ENCODE data around the gene KCNQ1OT1.

Gene KCNQ1OT1

GRCh38 chr11:2730272-2731129, 30.7 kb upstream of the KCNQ1OT1 start:
- H3K27ac Mint-ChIP-seq, result no peak overlapping the region
- no peaks in the 10 kb centered on the region for H3K27me3 Mint-ChIP-seq
- H3K36me3 Mint-ChIP-seq, result no peaks in the 10 kb centered on the region
- H3K9me3 Mint-ChIP-seq (ENCODE audit: low read depth), result no peaks in the 10 kb centered on the region
- H3K4me1 Mint-ChIP-seq (ENCODE audit: low read depth), result no peaks in the 10 kb centered on the region
- H3K4me3 Mint-ChIP-seq, result no peak overlapping the region

GRCh38 chr11:2729841-2730240, 30.0 kb upstream of the KCNQ1OT1 start:
- H3K4me3 Mint-ChIP-seq, result no peak overlapping the region
- H3K4me1 Mint-ChIP-seq (ENCODE audit: low read depth), result no peaks in the 10 kb centered on the region
- H3K9me3 Mint-ChIP-seq (ENCODE audit: low read depth), result no peaks in the 10 kb centered on the region
- H3K36me3 Mint-ChIP-seq, result no peaks in the 10 kb centered on the region
- H3K27ac Mint-ChIP-seq, result no peak overlapping the region
- no peaks in the 10 kb centered on the region for H3K27me3 Mint-ChIP-seq

GRCh38 chr11:2728663-2729332, 29.0 kb upstream of the KCNQ1OT1 start:
- H3K4me3 Mint-ChIP-seq, result no peak overlapping the region
- H3K36me3 Mint-ChIP-seq, result no peaks in the 10 kb centered on the region
- no peaks in the 10 kb centered on the region for H3K27me3 Mint-ChIP-seq
- H3K27ac Mint-ChIP-seq, result no peak overlapping the region
- H3K9me3 Mint-ChIP-seq (ENCODE audit: low read depth), result no peaks in the 10 kb centered on the region
- H3K4me1 Mint-ChIP-seq (ENCODE audit: low read depth), result no peaks in the 10 kb centered on the region

GRCh38 chr11:2728128-2728662, 28.4 kb upstream of the KCNQ1OT1 start:
- Mint-ChIP-seq H3K27me3 (no peaks in the 10 kb centered on the region), H3K27ac (no peak overlapping the region), H3K4me1 (ENCODE audit: low read depth) (no peaks in the 10 kb centered on the region), H3K9me3 (ENCODE audit: low read depth) (no peaks in the 10 kb centered on the region), H3K36me3 (no peaks in the 10 kb centered on the region), H3K4me3 (no peak overlapping the region)

DNA sequence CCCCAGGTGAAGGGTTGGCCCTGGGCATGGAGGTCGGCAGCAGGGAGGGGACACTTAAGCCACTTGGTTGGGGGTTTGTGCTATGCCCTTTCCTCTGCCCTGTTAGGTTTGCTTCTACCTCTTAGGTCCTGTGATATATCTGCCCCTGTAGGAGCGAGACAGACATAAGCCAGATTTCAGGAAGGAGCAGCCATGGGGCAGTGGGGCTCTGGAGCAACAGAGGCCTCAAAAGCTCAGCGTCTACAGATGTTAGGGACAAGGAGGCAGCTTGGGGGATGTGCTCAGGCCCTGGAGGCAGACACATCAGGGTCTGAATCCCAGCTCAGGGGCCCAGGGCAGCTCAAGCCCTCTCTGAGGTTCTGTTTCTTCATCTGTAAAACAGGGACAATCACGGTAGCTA, 27.2 kb upstream of the KCNQ1OT1 start:
- no peaks in the 10 kb centered on the region for H3K4me1 Mint-ChIP-seq (ENCODE audit: low read depth)
- no peak overlapping the region for H3K4me3 Mint-ChIP-seq
- no peaks in the 10 kb centered on the region for H3K9me3 Mint-ChIP-seq (ENCODE audit: low read depth)
- H3K27me3 Mint-ChIP-seq, result no peaks in the 10 kb centered on the region
- no peak overlapping the region for H3K27ac Mint-ChIP-seq
- H3K36me3 Mint-ChIP-seq, result no peaks in the 10 kb centered on the region

DNA sequence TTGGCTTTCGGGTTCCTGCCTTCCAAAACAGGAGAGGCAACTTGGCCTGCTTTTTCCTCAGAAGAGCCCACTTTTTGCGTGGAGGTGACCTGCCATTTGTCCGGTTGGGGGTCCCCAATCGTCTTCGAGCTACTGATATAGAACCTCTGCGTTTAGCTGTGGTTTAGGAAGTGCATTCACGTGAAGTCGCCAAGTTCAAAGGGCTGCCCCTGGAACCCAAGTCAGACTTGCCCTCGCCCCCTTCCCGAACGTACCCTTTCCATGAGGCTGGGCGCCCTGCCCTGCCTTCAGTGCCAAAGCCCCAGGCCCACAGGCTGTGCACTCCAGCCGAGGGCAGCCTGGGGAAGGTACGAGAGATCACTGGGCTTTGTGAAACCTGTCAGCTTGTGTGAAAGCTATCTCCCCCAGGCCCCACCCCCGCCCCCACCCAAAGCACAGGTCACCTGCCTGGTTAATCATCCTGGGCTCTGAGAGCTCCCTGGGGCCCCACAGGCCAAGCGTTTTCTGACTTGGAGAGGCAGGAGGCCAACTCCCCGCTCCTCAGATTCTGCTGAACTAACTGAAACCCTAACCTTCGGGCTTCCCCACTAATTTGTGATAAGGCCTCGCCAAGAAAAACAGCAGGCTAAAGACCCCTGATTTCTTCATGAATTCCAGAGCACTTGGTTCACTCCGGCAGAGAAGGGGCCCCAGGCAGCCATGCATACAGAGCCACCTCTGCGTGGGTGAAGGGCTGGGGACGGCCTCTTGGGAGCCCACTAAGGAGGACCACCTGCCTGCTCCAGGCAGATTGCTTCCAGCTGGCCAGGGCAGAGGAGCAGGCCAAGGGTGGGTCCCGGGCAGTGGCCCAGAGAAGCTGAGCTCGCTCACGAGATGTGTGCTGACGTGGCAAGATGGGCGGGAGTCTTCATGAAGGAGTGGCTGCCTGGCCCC, 25.8 kb upstream of the KCNQ1OT1 start:
- H3K27me3 Mint-ChIP-seq, result no peaks in the 10 kb centered on the region
- H3K9me3 Mint-ChIP-seq (ENCODE audit: low read depth), result no peaks in the 10 kb centered on the region
- no peak overlapping the region for H3K27ac Mint-ChIP-seq
- H3K4me3 Mint-ChIP-seq, result no peak overlapping the region
- H3K36me3 Mint-ChIP-seq, result no peaks in the 10 kb centered on the region
- H3K4me1 Mint-ChIP-seq (ENCODE audit: low read depth), result no peaks in the 10 kb centered on the region

DNA sequence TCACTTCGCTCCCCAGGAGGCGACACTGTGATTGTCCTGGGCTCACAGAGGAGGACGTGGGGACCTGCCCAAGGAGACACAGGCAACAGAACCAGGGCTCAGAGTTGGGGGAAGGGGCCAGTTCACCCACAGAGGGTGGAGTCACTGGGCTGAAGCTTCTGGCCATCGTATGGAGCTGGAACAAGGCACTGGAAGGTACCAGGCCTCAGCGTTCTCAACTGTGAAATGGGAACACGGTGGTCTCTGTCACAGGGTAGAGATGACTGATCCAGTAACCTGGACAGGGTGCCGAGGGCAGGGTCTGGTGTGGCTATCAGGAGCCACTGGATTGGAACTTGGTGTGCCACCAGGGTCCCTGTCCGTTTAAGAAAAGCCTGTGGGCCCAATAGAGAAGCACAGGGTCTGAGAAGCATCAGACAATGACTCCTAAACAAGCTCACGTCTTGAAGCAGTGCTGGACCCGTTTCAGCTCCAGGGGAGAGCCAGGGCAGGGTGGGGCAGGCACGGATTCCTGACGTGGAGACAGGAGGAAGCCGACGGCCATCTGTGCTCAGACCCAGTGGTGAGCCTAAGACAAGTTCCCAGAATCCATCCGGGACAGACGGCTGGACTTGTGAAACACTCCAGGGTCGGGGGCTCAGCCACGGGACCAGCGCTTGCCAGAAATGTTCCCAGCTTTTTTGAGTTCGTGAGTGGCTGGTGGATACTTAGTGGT, 25.0 kb upstream of the KCNQ1OT1 start:
- Mint-ChIP-seq H3K27ac (no peak overlapping the region), H3K4me1 (ENCODE audit: low read depth) (no peaks in the 10 kb centered on the region), H3K27me3 (no peaks in the 10 kb centered on the region), H3K9me3 (ENCODE audit: low read depth) (no peaks in the 10 kb centered on the region), H3K4me3 (no peak overlapping the region), H3K36me3 (no peaks in the 10 kb centered on the region)

DNA sequence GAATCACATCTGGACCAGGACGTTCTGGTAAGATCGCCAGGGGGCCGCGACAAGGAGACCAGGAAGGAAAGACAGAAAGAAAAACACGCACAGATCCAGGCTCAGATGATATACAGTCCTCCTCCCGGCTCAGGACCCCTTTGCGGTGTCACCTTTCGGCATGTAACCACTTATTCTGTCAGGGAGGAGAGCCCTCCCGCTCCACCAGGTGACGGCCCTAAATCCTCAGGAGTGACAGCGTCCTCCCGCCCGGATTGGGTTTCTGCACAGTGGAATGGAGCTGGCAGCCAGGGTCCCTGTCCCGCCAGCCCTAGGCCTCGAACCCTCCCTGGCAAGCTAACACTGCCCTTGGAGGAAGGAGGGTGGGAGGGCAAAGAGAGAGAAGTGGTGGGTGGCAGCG, 24.3 kb upstream of the KCNQ1OT1 start:
- Mint-ChIP-seq H3K4me3 (no peak overlapping the region), H3K36me3 (no peaks in the 10 kb centered on the region), H3K9me3 (ENCODE audit: low read depth) (no peaks in the 10 kb centered on the region), H3K4me1 (ENCODE audit: low read depth) (no peaks in the 10 kb centered on the region), H3K27ac (no peak overlapping the region), H3K27me3 (no peaks in the 10 kb centered on the region)

GRCh38 chr11:2722955-2723354, 23.2 kb upstream of the KCNQ1OT1 start:
- Mint-ChIP-seq H3K4me3 (no peak overlapping the region), H3K27me3 (no peaks in the 10 kb centered on the region), H3K4me1 (ENCODE audit: low read depth) (no peaks in the 10 kb centered on the region), H3K9me3 (ENCODE audit: low read depth) (no peaks in the 10 kb centered on the region), H3K36me3 (no peaks in the 10 kb centered on the region), H3K27ac (no peak overlapping the region)

DNA sequence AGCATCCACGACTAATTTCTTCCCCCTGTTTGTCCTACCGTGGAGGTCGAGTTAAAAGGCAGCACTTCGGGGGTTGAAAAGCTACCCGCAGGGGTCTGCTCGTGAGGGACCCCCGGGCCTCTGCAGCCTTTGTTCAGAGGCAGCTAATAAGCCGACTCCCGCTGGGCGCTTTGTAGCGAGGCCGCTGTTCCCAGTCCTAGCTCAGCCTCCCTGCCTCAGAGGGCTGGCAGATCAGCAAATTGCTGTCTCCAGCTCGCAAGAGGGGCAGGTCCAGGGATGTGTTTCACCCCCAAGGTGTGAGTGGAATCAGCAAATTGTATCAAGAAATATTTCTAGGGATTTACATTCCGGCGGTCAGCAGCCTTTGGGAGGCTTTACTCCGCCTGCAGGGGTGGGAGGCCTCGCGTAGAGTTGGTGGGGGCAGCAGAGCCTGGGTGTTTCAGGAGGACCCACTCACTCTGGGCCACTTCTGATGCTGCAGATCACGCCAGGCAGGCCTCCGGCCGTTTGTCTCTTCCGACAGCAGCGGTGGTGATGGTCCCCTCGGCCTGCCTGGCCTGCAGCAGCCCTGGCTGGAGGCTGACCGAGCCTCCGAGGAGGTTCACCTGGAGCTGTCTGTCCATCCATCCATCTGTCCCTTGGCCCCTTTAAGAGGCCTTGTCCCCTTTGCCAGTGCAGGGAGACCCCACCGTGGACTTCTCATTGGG, 21.6 kb upstream of the KCNQ1OT1 start:
- Mint-ChIP-seq H3K4me1 (ENCODE audit: low read depth) (no peaks in the 10 kb centered on the region), H3K27me3 (no peaks in the 10 kb centered on the region)

GRCh38 chr11:2719831-2720590, 20.2 kb upstream of the KCNQ1OT1 start:
- no peaks in the 10 kb centered on the region for H3K9me3 Mint-ChIP-seq (ENCODE audit: low read depth)
- H3K27ac Mint-ChIP-seq, result no peak overlapping the region
- no peak overlapping the region for H3K4me3 Mint-ChIP-seq
- no peaks in the 10 kb centered on the region for H3K36me3 Mint-ChIP-seq
- H3K27me3 Mint-ChIP-seq, result no peaks in the 10 kb centered on the region
- H3K4me1 Mint-ChIP-seq (ENCODE audit: low read depth), result no peaks in the 10 kb centered on the region

More for the DNA sequence above, 21.6 kb upstream of the KCNQ1OT1 start:
- Mint-ChIP-seq H3K36me3 (no peaks in the 10 kb centered on the region), H3K27ac (no peak overlapping the region), H3K9me3 (ENCODE audit: low read depth) (no peaks in the 10 kb centered on the region), H3K4me3 (no peak overlapping the region)

DNA sequence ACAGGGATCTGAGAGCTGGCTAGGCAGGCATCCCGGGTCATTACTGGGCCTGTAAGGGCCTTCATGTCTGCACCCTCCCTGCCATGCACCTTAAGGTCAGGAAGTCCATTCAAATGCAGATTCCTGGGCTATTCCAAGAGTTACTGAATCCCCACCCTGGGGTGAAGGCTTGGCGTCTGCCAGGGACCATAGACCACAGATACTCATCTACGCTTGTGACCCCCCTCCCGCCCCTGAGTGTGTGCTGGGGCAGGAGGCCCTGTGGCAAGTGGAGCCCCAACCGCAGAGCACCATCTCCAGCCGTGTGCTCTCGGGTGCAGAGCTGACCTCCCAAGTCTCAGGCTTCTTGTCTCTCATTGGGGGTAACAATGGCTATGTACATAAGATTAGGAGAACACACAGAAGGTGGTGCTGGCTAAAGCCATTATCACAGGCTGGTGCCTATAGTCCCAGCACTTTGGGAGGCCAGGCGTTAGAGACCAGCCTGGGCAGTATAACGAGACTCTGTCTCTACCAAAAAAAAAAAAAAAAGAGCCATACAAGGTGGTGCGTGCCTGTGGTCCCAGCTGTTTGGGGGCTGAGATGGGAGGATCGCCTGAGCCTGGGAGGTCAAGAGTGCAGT, 19.1 kb upstream of the KCNQ1OT1 start:
- H3K27ac Mint-ChIP-seq, result no peak overlapping the region
- no peaks in the 10 kb centered on the region for H3K27me3 Mint-ChIP-seq
- no peak overlapping the region for H3K4me3 Mint-ChIP-seq
- H3K9me3 Mint-ChIP-seq (ENCODE audit: low read depth), result no peaks in the 10 kb centered on the region
- H3K36me3 Mint-ChIP-seq, result no peaks in the 10 kb centered on the region
- no peaks in the 10 kb centered on the region for H3K4me1 Mint-ChIP-seq (ENCODE audit: low read depth)

Data from activated naive CD8-positive, alpha-beta T cell (primary cell).